Measurements from ENCODE around the gene ZMIZ1.

The ZMIZ1 gene

DNA sequence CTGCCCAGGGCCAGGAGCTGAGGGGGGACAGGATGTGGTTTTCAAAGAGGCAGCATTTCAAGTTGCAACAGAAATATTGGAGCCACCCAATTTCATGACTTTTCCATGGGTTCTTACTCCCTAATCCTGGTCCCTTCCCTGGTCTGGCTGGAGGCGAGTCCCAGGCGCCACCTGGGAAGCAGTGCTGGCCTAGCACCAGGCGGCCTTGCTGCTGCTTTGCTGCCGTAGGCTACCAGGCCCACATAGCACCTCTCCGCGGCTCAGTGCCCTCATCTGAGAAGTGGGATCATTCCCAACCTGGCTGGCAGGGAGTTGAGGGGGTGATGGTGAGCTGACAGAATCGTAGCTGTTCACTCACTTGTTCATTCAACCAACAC is 33.7 kb downstream of the ZMIZ1 start:
- no peak for DNase-seq

DNA sequence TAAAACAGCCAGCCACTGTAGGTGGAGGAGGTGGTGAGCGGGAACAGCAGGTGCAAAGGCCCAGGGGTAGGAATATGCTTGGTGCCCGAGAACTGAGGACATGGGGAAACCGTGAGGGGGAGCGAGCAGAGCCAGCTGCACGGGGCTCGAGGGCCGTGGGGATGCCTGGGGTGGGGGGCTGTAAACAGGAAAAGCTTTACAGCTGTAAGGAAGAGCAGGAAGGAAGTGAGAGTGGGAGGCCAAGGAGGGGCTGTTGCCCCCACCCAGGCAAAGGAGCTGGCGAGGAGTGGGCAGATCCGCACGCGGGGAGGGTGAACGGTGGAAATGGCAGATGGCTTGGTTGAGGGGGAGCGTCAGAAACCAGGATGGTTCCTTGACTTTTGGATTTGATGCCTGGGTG is 34.4 kb downstream of the ZMIZ1 start:
- no peak for DNase-seq

DNA sequence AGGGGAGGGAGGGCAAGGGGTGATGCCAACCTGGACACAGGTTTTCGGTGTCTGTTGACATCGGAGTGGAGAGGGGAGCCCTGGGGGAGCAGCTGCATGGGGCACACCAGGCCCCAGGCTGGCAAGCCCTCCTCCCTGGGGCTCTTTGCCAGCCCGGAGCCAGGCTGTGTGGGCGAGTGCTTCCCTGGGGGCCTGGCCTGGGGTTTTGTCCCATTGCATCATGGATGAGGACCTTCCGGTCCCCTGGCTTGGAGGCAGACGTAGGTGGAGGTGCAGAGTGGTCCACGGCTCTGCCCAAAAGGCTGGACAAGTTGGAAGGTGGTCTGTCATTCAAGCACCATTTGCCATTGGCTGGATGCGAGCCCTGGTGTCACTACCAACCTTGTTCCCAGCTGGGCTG is 34.8 kb downstream of the ZMIZ1 start:
- no peak for DNase-seq

DNA sequence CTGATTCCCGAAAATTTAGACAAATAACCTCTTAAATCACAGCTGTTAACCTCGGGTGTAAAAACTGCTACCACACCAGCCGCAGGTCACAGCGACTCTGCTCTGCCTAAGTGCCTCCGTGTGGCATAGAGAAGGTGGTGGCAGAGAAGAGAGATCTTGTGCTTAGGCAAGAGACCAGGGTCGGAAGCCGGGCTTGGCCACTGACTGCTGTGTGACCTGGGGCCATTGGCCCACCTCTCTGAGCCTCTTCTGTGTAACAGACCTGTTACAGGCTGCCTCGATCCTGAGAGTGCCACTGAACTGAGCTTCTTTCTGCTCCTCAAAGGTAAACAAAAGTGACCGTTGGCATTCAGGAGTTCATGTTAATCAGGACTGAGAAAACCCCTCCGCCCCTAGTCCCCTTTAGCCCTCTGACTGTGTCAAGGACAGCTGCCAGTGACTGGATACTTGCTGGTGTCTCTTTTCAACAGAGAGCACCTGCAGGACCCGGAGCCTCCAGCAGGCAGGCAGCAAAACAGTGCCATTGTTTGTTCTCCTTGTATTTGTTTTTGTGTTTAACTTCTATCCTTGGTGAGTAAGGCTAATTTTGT is 36.5 kb downstream of the ZMIZ1 start:
- no peak for DNase-seq

DNA sequence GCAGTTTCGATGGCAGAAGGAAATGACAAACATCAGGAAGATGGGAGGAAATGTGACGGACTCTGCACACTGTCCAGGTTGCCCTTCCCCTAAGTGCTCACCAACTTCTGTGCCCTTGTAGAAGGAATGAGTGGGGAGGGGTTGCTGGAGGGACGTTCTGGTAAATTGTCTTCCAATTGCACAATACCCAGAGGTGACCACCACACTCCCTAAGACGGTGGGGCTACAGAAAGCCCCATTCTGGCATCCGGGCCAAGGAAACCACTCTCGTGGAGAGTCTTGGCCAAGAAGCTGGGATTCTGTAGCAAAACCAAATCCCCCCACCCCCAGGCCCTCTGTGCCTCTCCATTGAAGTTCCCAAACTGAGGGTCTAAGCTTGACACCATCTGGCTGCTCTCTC is 37.1 kb downstream of the ZMIZ1 start:
- DNase-seq, result no peak

DNA sequence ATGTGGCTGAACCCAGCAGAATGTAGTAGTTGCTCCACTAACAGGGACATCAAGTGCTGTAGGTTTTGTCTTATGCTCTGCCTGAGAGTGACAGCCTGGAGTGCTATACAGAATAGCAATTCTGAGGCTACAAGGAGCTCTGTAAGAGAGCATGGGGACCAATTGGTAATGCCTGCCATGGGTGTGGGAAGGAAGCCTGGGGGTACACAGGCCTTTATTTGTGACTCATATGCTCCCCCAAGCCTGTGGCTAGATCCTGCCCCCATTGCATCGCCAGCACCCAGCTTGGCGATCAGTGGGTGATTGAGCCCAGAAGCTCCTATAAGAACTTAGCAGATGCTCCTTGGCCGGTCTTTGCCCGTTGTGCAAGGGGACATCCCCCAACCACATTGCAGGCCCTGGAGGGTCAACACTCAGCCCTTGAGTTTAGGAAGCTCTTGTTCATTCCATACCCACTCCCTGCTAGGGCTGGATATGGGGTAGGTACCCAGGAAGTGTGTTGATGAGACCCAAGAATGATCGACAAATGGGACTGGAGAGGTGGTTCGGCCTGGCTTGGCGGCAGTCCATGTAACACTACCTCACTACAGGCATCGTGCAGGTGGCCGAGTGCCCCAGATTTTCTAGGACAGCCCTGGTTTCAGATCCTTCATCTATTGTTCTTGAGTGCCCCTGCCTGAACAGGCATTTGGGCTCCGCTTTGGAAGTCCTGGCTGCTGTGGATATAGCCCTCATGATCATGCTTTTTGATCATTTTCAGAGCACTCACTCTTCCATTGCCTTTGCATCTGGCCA is 37.7 kb downstream of the ZMIZ1 start:
- DNase-seq, result no peak

DNA sequence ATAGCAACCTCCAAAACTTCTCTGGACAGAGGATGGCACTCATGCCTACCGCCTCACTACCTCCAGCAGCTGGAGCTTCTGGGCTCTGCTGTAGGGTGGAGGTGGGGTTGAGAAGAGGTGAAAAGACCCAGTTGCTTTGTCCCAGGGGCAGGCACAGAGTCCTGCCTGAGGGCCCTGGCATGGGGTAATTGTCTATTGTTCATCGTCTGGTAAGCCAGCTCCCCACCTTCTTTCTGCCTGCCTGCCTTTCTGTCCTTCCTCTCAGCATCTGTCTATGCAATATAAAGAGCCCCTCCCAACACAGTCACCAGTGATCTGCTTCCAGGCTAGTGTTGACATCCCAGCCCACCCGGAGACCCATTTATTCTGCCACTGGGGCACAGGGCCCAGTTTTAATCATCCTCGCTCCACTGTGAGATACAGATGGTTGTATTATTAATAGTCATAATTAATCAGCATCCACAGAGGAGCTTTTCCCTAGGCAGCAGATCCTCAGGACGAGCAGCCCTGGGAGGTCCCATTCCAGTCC is 39.0 kb downstream of the ZMIZ1 start:
- DNase-seq, result no peak

DNA sequence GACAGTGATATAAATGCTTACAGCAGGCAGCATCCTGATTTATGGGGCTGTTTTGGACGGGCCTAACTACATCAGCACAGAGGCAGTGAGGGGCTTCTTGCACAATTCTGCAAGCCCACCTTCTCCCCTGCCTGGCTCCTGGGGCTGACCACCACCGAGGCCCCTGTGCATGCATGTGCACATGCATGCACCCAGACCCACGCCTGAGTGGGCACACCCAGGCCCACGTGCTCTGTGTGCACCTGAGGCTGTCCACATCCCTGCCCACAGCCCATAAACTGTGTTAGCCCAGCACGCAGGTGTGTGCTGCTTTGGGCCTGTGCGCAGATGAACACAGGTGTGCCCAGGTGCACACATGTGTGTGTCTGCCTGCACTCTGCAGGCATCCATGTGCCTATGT is 40.0 kb downstream of the ZMIZ1 start:
- no peak for DNase-seq

DNA sequence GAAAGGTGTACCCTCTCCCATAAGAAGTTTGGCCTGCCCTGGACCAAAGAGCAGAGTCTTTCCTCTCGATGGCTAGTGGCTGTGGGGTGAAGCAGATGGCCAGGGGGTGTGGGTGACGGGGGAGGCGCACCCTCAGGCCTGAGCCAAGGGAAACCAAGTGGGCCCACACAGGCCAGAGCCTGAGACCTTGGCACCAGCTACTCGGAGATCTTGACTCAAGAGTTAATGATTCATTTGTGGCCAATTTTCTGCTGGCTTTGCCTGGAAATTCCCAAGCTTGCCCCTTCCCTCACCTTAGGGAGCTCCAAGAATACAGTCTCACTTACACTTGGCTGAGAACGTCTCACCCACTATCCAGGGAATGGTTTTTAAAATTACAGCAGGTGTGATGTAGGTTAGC is 42.7 kb downstream of the ZMIZ1 start:
- no peak for DNase-seq

DNA sequence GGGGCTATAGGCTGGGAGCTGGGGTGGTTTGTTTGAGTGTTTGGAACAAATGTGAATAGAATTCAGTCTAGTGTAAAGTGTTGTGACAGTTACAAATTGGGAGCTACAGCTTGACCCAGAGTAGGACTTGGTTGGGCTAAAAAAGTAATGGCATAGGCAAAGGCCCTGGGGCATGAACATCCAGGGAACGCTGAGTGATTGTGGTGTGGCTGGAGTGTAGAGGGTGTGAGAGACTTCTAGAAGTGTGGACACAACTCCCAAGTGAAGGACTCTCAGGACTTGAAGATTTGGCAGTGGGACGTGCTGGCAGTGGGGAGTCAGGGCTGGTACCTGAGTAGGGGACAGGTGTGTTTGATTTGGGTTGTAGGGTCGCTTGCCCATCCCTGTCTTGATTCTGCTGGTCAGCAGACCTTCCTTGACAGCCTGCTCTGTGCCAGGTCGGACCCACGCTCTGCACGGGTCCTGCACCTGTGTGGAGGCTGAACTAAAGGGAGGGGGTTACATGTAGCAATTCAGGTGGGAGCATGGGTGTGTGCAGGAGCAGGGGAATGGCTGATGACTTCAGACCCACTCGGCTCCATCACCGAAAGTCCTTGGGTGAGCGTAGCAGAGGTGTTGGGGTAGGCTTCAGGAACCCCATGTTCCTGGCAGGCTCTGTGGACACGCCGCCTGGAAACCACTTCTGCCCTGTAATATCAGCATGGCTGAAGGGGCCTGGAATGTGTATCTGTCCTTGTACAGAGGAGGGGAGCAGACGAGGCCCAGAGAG is 43.3 kb downstream of the ZMIZ1 start:
- no peak for DNase-seq

DNA sequence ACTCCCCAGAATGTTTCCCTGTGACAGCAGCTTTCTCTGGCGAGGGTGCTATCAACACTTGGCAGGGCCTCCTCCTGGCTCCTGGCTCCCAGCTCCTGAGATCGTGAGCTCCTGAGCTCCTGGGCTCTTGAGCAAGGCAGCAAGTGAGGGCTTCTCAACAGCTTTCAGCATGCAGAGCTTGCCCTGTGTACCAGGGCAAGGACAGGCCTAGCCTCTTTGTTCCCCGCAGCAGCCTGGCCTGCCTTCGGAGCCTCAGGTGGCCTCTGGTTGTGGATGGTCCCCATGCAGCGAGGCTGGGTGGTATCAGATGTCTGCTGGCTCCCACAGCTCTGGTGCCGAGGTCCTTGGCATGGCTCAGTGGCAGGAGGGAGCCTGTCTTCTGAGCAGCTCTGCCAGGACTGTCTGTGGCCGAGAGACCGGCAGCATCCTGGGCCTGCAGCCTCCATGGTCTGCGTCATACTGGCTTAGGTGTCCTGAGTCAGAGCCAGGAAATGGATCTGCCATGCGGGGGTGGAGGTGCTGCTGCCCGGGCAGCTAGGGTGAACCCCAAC is 44.2 kb downstream of the ZMIZ1 start:
- no peak for DNase-seq

DNA sequence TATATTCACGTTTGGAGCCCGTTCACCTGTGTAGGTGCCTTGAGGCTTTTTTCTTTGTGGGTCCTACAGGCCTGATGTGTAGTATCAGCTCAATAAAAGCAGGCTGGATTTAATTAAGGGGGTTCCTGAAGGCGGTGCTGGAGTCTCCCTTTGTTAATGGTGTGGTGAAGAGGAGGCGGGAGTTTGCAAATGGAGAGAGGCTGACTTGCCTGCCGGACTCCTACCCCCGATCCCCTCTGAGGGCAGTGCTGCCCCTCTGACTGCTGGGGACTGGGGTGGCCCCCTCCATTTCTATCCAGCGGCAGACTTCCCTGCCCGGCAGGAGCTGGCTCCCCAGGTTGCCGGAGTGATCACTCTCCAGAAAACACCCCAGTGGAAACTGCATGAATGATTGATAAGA is 45.1 kb downstream of the ZMIZ1 start:
- no peak for DNase-seq

DNA sequence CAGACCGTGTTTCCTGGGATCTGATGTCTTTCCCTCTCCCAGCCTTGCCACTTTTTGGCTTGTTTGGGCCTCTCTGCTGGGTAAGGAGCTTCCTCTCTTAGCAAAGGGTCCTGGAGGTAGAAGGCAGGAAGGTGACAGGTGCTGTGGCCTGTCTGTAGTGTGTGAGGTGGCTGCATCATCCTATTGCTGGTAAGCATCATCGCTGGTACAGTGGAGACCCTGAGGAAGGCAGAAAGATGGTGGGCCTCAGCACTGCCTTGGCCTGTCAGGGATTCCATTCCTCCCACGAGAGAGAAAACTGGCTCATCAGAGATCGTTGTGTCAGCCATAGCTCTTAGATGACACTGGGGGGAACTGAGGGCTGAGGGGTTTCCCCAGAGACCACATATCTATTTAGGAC is 46.5 kb downstream of the ZMIZ1 start:
- DNase-seq, result no peak

DNA sequence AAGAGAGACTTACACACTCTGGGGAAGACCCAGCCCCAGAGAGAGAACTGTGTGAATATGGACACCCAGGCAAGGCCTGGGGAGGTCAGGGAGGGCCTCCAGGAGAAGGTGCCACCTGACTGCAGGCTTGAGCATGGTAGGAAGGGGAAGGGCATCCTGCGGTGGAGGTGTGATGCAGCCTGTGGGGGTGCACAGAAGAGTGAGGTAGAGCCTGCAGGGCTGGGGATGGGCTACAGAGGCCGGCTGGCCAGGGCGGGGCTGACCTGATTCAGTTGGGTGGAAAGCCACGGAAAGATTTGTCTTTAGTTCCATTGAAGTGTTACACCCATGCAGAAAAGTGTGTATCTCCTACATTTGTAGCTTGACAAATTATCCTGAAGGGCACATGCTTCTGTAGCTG is 47.6 kb downstream of the ZMIZ1 start:
- peak; percentile 33 for DNase-seq

DNA sequence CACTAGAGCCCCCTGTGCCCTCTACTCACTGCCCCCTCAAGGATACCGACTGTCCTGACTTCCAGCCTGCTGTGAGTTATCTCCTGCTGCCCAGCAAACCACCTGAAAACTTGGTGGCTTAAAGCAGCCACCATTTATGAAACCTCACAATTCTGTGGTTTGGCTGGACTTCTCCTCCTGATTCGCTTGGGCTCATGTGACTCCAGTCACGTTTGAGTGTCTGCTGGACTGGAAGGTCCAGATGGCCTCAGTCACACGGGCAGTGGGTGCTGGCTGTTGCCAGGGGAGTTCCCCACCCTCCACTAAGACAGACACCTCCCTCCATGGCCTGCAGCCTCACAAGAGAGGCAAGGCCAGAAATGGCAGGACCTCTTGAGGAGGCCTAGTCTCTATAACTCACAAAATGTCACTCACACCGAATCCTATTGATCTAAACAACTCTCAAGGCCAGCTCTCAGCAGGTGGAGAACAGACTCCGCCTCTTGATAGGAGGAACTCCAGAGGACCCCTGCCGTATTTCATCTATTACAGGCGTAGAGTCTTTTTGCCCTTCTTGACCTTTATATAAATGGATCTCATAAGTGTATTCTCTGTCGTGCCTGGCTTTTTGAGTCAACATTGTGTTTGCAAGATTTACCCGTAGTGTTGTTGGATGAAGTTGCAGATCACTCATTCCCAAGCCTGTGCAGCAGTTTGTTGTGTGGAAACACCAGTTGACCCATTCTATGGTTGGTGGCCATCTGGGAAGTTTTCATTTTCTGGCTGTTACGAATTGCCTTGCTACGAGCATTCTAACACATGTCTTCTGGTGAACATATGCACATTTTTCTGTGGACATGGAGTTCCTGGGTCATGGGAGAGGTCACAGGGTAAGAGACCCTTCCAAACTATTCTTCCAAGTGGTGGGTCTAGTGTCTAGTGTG is 48.3 kb downstream of the ZMIZ1 start:
- DNase-seq, result no peak

DNA sequence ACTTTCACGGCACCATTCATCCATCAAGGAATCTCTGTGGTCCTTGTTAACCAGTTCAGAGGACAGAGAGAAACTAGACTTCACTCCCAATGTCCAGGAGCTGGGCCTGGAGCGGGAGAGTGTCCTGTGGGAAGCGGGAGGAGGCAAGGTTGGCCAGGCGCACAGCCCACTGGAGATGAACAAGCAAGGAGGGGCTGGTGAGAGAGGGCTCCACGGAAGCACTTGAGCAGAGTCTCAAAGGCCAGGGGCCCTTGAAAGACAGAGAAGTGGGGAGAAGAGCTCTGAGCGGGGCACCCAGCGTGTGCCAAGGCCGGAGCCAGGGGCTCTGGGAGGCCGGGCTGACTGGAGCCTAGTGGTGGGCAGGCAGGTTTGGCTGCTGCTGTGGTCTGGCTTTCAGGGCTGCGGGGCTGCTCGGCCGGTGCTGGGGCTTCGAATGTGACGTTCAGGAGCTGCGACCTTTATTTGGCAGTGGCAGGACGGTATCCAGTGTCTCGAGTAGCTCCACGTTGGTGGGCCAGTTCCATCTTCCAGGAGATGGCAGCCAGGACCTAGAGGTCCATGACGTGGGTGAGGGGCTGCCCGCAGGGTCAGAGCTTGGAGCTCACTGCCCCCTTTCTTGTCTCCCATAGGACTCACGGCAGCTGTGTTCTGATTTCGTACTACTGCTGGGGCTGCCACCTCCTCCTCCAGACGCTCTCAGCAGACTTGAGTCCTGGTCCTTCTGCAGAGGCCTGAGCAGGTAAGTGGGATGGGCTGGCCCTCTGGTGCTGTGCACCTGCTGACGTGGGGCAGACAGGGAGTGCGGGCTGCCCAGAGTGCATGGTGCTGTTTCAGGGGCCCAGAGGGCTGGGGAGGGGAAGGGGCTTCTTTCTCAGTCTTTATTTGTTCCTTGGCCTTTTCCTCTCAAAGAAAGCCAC is 49.8 kb downstream of the ZMIZ1 start:
- no peak for DNase-seq

DNA sequence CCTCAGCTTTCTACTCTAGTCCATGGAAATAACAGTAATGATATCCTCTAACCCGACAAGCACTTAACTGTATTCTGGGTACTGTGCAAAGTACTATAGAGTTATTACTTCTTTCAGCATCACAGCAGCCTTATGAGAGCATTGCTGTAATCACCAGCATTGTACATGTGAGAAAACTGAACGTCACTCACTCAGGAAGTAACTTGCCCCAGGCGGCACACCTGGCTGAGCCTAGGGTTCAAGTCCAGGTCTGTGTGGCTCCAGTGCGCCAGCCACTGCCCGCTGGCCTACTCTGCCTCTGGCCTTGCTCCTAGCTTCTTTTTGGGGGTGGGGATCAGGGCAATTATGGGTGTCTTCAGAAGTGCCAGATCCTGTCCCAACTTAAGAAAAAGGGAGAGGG is 50.5 kb downstream of the ZMIZ1 start:
- DNase-seq, result no peak

DNA sequence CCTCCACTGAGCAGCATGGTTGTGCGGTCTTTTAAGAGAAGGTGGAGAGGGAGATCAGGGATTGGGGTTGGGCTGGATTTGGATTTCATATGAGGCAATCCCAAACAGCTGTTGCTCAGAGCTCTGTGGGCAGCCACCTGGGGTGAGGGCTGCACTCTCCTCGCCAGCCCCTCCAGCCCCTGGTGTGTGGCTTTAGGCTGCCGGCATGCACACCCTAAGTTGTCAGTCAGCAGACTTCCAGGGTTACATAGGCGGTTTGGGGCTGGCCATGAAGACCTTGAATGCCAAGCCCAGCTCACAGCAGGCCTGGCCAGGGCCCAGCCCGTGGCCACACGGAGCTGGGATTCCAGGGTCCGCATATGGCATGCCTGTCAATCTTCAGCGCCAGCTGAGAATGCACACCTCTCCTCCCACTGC is 54.8 kb downstream of the ZMIZ1 start:
- no peak for DNase-seq

DNA sequence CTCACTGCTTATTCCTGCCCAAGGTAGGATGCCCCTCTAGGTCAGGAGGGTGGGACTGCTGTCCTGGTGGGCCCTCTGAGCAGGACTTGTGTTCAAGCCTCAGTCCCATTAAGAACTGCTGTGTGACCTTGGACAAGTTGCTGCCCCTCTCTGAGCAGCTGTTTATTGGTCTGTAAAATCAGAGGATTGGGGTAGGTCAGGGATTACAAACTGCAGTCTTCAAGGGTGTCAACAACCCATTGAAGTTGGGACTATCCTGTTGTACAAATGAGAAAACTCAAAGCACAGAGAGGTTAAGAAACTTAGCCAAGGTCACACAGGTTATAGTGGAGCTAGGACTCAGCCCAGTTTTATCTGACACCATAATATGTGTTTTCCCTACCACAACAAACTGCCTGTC is 55.3 kb downstream of the ZMIZ1 start:
- no peak for DNase-seq

DNA sequence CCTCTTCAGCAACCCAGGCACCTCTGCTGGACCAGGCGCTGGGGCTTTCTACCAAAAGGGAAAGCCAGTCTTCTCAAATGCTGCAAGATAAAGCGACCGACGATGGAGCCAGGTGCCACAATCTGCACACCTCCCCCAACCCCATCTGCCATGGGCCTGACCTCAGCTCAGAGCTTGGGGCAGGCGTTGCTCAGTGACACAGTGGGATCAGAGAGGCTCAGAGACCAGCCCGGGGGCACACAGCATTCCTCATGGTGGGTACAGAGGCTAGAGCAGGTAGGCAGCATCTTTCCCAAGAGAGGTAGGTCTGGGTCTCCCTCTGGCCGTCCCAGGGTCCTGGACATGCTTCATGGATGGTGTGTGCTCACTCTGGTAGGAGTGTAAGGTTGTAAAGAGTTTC is 56.3 kb downstream of the ZMIZ1 start:
- no peak for DNase-seq

DNA sequence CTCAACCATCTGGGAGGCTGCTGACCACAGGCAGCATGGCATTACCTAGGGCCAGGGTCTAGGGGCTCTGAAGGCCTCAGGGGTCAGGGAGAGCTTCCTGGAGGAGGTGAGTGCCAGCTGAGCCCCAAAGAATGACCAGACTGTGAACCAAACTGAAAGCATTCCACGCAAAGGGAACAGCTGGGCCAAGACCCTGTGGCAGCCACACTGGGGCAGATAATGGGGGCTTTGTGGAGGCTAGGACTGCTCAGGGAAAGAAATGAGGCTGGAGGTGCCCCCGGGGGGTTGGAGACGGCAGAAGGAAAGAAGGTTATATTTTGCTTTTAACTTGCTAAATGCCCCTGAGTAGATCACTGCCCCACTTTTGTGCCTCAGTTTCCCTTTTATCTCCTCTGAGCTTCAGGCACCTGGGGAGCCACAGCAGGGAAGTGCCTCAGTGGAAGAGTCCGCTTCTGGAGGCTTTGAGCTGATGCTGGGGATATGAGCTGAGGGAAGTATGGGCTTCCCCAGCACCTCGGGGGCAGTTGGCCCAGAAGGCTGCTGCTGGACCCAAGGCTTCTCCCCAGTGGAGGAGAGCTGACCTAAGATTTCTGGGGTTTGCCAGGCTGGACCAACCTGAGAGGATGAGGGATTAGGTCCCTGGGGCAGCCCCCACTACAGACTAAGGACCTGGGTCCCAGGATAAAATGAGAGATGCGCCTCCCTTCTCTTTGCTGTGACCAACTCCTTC is 57.8 kb downstream of the ZMIZ1 start:
- DNase-seq, result no peak

Measured in NK-92 treated with Interleukin-12 subunit alpha and Interleukin-12 subunit beta, amount 100 ng/mL, for 24 hours (cell line).